ENCODE measurements around the gene ASB14.

ASB14 gene

DNA sequence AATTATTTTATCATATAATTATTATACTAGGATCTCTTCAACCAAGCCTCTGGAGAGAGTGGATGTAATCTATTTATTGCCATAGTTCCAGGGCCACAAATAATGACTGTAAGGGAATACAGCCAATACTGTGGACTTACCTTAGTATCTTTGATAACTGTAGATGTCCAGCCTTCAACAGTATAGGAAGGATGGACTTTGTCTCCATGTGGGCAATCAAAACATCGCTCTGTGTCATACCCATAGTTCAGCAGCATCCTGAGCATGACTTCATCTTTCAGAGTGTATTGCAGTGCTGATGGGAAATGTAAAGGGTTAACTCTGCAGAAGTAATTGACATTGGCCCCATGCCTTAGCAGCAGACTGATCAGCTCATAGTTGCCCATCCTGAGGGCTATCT lies 14.2 kb downstream of the ASB14 start (continued):
- TF ChIP-seq, protein P1, sequence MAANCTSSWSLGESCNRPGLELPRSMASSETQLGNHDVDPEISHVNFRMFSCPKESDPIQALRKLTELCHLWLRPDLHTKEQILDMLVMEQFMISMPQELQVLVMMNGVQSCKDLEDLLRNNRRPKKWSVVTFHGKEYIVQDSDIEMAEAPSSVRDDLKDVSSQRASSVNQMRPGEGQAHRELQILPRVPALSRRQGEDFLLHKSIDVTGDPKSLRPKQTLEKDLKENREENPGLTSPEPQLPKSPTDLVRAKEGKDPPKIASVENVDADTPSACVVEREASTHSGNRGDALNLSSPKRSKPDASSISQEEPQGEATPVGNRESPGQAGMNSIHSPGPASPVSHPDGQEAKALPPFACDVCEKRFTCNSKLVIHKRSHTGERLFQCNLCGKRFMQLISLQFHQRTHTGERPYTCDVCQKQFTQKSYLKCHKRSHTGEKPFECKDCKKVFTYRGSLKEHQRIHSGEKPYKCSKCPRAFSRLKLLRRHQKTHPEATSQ (tag by site-specific recombination; IDR thresholded peaks at IDR 0.05), result no peak
- TF ChIP-seq, protein P2, sequence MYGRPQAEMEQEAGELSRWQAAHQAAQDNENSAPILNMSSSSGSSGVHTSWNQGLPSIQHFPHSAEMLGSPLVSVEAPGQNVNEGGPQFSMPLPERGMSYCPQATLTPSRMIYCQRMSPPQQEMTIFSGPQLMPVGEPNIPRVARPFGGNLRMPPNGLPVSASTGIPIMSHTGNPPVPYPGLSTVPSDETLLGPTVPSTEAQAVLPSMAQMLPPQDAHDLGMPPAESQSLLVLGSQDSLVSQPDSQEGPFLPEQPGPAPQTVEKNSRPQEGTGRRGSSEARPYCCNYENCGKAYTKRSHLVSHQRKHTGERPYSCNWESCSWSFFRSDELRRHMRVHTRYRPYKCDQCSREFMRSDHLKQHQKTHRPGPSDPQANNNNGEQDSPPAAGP (tag by site-specific recombination; IDR thresholded peaks at IDR 0.05), result no peak
- TF ChIP-seq, protein P3, sequence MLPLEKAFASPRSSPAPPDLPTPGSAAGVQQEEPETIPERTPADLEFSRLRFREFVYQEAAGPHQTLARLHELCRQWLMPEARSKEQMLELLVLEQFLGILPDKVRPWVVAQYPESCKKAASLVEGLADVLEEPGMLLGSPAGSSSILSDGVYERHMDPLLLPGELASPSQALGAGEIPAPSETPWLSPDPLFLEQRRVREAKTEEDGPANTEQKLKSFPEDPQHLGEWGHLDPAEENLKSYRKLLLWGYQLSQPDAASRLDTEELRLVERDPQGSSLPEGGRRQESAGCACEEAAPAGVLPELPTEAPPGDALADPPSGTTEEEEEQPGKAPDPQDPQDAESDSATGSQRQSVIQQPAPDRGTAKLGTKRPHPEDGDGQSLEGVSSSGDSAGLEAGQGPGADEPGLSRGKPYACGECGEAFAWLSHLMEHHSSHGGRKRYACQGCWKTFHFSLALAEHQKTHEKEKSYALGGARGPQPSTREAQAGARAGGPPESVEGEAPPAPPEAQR (tag by site-specific recombination; IDR thresholded peaks at IDR 0.05), result no peak
- TF ChIP-seq, protein P4, sequence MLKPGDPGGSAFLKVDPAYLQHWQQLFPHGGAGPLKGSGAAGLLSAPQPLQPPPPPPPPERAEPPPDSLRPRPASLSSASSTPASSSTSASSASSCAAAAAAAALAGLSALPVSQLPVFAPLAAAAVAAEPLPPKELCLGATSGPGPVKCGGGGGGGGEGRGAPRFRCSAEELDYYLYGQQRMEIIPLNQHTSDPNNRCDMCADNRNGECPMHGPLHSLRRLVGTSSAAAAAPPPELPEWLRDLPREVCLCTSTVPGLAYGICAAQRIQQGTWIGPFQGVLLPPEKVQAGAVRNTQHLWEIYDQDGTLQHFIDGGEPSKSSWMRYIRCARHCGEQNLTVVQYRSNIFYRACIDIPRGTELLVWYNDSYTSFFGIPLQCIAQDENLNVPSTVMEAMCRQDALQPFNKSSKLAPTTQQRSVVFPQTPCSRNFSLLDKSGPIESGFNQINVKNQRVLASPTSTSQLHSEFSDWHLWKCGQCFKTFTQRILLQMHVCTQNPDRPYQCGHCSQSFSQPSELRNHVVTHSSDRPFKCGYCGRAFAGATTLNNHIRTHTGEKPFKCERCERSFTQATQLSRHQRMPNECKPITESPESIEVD (tag by site-specific recombination; IDR thresholded peaks at IDR 0.05), result no peak

DNA sequence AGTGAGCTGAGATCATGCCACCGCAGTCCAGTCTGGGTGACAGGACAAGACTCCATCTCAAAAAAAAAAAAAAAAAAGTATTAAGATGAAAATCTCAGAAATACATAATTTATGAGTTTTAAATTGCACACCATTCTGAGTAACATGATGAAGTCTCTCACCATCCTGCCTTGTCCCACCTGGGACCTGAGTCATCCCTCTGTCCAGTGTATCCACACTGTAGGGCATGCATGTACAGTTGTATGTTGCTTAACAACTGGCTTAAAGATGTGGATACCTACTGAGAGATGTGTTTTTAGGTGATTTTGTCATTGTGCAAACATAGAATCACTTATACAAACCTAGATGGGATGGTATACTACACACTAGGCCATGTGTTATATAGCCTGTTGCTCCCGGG lies 17.1 kb downstream of the ASB14 start:
- ChIA-PET CTCF (no interaction called here), POLR2A (no interaction called here)
- Histone ChIP-seq H3K27ac (ENCODE audit: extremely low read depth, low read depth, low read length) (no peak overlapping the region), H3K4me3 (ENCODE audit: low read depth, low read length) (no peak overlapping the region), H3K4me1 (ENCODE audit: control insufficient read depth, insufficient read depth, low read length) (no peaks in the 10 kb centered on the region), H3K36me3 (ENCODE audit: control insufficient read depth in 2 of 2, insufficient read depth in 1 of 2, low read length in 2 of 2) (peaks cover 4 to 35% of the 10 kb centered on the region in 2 experiments; a peak in 2 of 3 replicates), H3K9me3 (ENCODE audit: control insufficient read depth, insufficient read depth, low read depth, low read length) (no peaks in the 10 kb centered on the region)
- TF ChIP-seq ZNF175 (tag by site-specific recombination; IDR thresholded peaks at IDR 0.05), result no peak

DNA sequence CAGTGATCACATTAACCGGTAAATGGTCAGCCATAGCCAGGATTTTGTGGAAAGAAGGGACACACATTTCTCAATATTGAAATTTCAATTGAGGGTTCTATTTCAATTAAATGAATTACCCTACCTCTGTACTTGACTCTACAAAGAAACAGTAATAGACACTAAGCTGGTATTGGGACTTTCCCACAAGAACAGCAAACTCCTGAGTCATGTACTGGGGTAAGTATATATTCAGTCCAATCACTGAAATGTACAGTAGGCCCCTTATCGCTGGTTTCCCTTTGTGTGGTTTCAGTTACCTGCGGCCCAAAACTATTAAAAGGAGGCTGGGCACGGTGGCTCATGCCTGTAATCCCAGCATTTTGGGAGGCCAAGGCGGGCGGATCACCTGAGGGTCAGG lies 17.6 kb downstream of the ASB14 start:
- no peak overlapping the region for H3K27ac ChIP-seq (ENCODE audit: extremely low read depth, low read depth, low read length)
- H3K4me1 ChIP-seq (ENCODE audit: control insufficient read depth, insufficient read depth, low read length), result no peaks in the 10 kb centered on the region
- no peak overlapping the region for H3K4me3 ChIP-seq (ENCODE audit: low read depth, low read length)
- CTCF ChIA-PET, result no interaction called here
- peaks cover 8 to 40% of the 10 kb centered on the region in 2 experiments; a peak in 2 of 3 replicates for H3K36me3 ChIP-seq (ENCODE audit: control insufficient read depth in 2 of 2, insufficient read depth in 1 of 2, low read length in 2 of 2)
- POLR2A ChIA-PET, result no interaction called here
- H3K9me3 ChIP-seq (ENCODE audit: control insufficient read depth, insufficient read depth, low read depth, low read length), result no peaks in the 10 kb centered on the region
- no peak for TF ChIP-seq ZNF433 (tag by site-specific recombination; IDR thresholded peaks at IDR 0.05; ENCODE audit: low read depth)
- TF ChIP-seq, protein P5, sequence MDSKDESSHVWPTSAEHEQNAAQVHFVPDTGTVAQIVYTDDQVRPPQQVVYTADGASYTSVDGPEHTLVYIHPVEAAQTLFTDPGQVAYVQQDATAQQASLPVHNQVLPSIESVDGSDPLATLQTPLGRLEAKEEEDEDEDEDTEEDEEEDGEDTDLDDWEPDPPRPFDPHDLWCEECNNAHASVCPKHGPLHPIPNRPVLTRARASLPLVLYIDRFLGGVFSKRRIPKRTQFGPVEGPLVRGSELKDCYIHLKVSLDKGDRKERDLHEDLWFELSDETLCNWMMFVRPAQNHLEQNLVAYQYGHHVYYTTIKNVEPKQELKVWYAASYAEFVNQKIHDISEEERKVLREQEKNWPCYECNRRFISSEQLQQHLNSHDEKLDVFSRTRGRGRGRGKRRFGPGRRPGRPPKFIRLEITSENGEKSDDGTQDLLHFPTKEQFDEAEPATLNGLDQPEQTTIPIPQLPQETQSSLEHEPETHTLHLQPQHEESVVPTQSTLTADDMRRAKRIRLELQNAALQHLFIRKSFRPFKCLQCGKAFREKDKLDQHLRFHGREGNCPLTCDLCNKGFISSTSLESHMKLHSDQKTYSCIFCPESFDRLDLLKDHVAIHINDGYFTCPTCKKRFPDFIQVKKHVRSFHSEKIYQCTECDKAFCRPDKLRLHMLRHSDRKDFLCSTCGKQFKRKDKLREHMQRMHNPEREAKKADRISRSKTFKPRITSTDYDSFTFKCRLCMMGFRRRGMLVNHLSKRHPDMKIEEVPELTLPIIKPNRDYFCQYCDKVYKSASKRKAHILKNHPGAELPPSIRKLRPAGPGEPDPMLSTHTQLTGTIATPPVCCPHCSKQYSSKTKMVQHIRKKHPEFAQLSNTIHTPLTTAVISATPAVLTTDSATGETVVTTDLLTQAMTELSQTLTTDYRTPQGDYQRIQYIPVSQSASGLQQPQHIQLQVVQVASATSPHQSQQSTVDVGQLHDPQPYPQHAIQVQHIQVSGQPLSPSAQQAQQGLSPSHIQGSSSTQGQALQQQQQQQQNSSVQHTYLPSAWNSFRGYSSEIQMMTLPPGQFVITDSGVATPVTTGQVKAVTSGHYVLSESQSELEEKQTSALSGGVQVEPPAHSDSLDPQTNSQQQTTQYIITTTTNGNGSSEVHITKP (tag by site-specific recombination; IDR thresholded peaks at IDR 0.05), result no peak
- no peak for TF ChIP-seq ZNF248 (tag by site-specific recombination; IDR thresholded peaks at IDR 0.05)
- TF ChIP-seq, protein P6, sequence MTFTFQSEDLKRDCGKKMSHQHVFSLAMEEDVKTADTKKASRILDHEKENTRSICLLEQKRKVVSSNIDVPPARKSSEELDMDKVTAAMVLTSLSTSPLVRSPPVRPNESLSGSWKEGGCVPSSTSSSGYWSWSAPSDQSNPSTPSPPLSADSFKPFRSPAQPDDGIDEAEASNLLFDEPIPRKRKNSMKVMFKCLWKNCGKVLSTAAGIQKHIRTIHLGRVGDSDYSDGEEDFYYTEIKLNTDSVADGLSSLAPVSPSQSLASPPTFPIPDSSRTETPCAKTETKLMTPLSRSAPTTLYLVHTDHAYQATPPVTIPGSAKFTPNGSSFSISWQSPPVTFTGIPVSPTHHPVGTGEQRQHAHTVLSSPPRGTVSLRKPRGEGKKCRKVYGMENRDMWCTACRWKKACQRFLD (tag by site-specific recombination; IDR thresholded peaks at IDR 0.05), result no peak
- TF ChIP-seq, protein P7, sequence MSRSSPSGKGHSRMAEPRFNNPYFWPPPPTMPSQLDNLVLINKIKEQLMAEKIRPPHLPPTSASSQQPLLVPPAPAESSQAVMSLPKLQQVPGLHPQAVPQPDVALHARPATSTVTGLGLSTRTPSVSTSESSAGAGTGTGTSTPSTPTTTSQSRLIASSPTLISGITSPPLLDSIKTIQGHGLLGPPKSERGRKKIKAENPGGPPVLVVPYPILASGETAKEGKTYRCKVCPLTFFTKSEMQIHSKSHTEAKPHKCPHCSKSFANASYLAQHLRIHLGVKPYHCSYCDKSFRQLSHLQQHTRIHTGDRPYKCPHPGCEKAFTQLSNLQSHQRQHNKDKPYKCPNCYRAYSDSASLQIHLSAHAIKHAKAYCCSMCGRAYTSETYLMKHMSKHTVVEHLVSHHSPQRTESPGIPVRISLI (tag by site-specific recombination; IDR thresholded peaks at IDR 0.05), result no peak
- TF ChIP-seq, protein P3 (tag by site-specific recombination; IDR thresholded peaks at IDR 0.05), result no peak
- TF ChIP-seq, protein P8, sequence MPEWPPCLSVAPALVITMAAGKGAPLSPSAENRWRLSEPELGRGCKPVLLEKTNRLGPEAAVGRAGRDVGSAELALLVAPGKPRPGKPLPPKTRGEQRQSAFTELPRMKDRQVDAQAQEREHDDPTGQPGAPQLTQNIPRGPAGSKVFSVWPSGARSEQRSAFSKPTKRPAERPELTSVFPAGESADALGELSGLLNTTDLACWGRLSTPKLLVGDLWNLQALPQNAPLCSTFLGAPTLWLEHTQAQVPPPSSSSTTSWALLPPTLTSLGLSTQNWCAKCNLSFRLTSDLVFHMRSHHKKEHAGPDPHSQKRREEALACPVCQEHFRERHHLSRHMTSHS (tag by site-specific recombination; IDR thresholded peaks at IDR 0.05), result no peak
- no peak for TF ChIP-seq HOXC10 (CRISPR knock-in tag; IDR thresholded peaks at IDR 0.05)
- no peak for TF ChIP-seq ZFP69B (tag by site-specific recombination; IDR thresholded peaks at IDR 0.05)
- TF ChIP-seq, protein P9, sequence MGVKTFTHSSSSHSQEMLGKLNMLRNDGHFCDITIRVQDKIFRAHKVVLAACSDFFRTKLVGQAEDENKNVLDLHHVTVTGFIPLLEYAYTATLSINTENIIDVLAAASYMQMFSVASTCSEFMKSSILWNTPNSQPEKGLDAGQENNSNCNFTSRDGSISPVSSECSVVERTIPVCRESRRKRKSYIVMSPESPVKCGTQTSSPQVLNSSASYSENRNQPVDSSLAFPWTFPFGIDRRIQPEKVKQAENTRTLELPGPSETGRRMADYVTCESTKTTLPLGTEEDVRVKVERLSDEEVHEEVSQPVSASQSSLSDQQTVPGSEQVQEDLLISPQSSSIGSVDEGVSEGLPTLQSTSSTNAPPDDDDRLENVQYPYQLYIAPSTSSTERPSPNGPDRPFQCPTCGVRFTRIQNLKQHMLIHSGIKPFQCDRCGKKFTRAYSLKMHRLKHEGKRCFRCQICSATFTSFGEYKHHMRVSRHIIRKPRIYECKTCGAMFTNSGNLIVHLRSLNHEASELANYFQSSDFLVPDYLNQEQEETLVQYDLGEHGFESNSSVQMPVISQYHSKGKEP (tag by site-specific recombination; IDR thresholded peaks at IDR 0.05), result no peak
- TF ChIP-seq ZNF514 (tag by site-specific recombination; IDR thresholded peaks at IDR 0.05), result no peak

All from HEK293 (cell line).